HepG2 (cell line): ENCODE results near the gene DEPDC5. TPM values are rescaled to one million over a fixed set of nuclear protein-coding genes. Genes with fewer than 3 reads are reported as not detected.

Experiments used
- CBX1 ChIP-seq: IDR thresholded peaks from one replicate; pipeline ENCODE4 v1.6.1; 2016; ENCODE audit warnings: antibody characterized with exemption, low read depth
- CBX2 ChIP-seq, 2 experiments: fragments of 200-600 bp in 1 of 2; sonication (generic); formaldehyde crosslinking in 1 of 2; IDR thresholded peaks; 2 replicates each; pipeline versions ENCODE4 v1.7.0 to v1.8.1; 2018 to 2022; ENCODE audit warnings: low read depth in 2 of 2, low read length in 1 of 2, mild to moderate bottlenecking in 1 of 2, missing genetic modification reagents in 1 of 2
- HOXA7 ChIP-seq: sonication (generic); formaldehyde crosslinking; IDR thresholded peaks from 2 replicates; pipeline ENCODE4 v1.8.1; 2022; ENCODE audit warnings: mild to moderate bottlenecking, missing genetic modification reagents, moderate library complexity
- SALL1 ChIP-seq: sonication (generic); formaldehyde crosslinking; IDR thresholded peaks from 2 replicates; pipeline ENCODE4 v1.8.0; 2022; ENCODE audit warnings: mild to moderate bottlenecking, missing genetic modification reagents
- TBP ChIP-seq: sonication (generic); formaldehyde crosslinking; IDR thresholded peaks from 2 replicates; pipeline ENCODE4 v1.5.0; 2020; ENCODE audit warnings: missing genetic modification reagents
- ZBTB42 ChIP-seq: sonication (generic); formaldehyde crosslinking; IDR thresholded peaks from 2 replicates; pipeline ENCODE4 v1.5.0; 2020; ENCODE audit warnings: mild to moderate bottlenecking, missing genetic modification reagents
- ZNF407 ChIP-seq: sonication (generic); formaldehyde crosslinking; IDR thresholded peaks from one replicate; pipeline ENCODE4 v1.5.1; 2020; ENCODE audit warnings: mild to moderate bottlenecking, missing genetic modification reagents; ENCODE audit errors: not compliant biosample characterization
- ZNF775 ChIP-seq: sonication (generic); formaldehyde crosslinking; IDR thresholded peaks from 2 replicates; pipeline ENCODE4 v1.4.0; 2020; ENCODE audit warnings: missing genetic modification reagents, mild to moderate bottlenecking, moderate library complexity, borderline replicate concordance
- ZSCAN22 ChIP-seq: sonication (generic); formaldehyde crosslinking; IDR thresholded peaks from 2 replicates; pipeline ENCODE4 v1.4.0; 2020; ENCODE audit warnings: mild to moderate bottlenecking, missing genetic modification reagents
- polyA plus RNA-seq, 8 experiments: library from polyadenylated mRNA; depleted of rRNA in 3 of 8; stranded (reverse) in 7 of 8; unstranded in 1 of 8; fragments of >200 nt; fragmentation: Illumina TruSeq in 4 of 8; extraction: Trizol in 4 of 8; gene quantifications; 2 replicates each; pipeline versions ENCODE4 v1.2.1 to v1.2.3, GENCODE V29; 2011 to 2016; ENCODE audit warnings: low read depth in 4 of 8, missing spikeins in 1 of 8, mixed read lengths in 1 of 8; ENCODE audit not compliant: insufficient read depth in 1 of 8
- total RNA-seq, 5 experiments: library from RNA; depleted of rRNA; stranded (reverse); fragments of >200 nt; fragmentation: Illumina TruSeq; extraction: Trizol; gene quantifications; 2 replicates each; pipeline ENCODE4 v1.2.3, GENCODE V29; 2016; ENCODE audit warnings: low read depth in 1 of 5

Gene DEPDC5
- total and polyA plus RNA-seq, 2 of the 13 experiments (the other 11 are each of a cell fraction or from before 2014, with no cell fraction given), result 9.8 to 12.4 TPM

GRCh38 chr22:31730344-31730711 is 23.5 kb upstream of the DEPDC5 start (continued):
- no peak for TF ChIP-seq ZNF407
- no peak for TF ChIP-seq ZNF775
- TF ChIP-seq CBX2 (IDR thresholded peaks at IDR 0.05; ENCODE audit: low read depth, low read length), result no peak
- no peak for TF ChIP-seq CBX2 (CRISPR knock-in tag; IDR thresholded peaks at IDR 0.05; ENCODE audit: low read depth)
- no peak for TF ChIP-seq ZBTB42 (CRISPR knock-in tag)
- no peak for TF ChIP-seq TBP
- no peak for TF ChIP-seq CBX1
- TF ChIP-seq SALL1 (CRISPR knock-in tag), result no peak
- TF ChIP-seq ZSCAN22 (CRISPR knock-in tag), result no peak
- no peak for TF ChIP-seq HOXA7 (CRISPR knock-in tag)
- TF ChIP-seq, all 625 proteins: peak for 2
